ENCODE data around the gene OLA1. TPM values are rescaled to one million over a fixed set of nuclear protein-coding genes. Genes with fewer than 3 reads are reported as not detected.

The OLA1 gene
- total RNA-seq, 4 donors from 2014 or later = 8.5 to 68.2 (median 43.2) TPM

DNA sequence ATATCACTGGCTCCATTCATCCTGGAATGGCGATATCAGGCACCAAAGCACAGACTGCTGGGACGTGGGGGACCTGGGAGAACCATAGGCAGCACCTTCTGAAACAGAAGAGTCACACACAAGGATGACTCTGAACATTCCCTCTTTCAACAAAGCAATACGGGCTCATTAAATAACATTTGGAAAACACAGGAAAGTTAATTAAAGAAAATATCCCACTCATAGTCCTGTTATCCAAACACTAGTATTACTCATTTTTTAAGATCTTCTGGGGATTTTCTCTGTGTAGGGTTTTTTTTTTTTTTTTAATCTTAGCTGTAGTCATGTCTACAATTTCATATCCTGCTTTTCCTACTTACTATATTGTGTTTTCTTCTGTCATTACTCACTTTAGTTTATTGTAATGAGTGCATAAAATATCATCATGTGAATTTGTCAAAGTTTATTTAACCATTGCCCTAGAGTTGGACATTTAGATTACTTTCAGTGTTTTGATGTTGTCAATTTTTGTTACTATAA is 213.2 kb downstream of the OLA1 start:
- no peaks in the 10 kb centered on the region for H3K36me3 ChIP-seq
- no peak overlapping the region for H3K4me3 ChIP-seq
- peaks cover 0 to 3% of the 10 kb centered on the region in 2 donors for H3K4me1 ChIP-seq
- intact Hi-C loops (cut with DNase I; ENCODE audit: low total_unique reads) = no loop called here
- no peak overlapping the region for H3K27ac ChIP-seq
- no peaks in the 10 kb centered on the region for H3K9me3 ChIP-seq
- no peaks in the 10 kb centered on the region for H3K27me3 ChIP-seq
- no peak for TF ChIP-seq POLR2A (IDR thresholded peaks at IDR 0.05)
- TF ChIP-seq, protein P1, sequence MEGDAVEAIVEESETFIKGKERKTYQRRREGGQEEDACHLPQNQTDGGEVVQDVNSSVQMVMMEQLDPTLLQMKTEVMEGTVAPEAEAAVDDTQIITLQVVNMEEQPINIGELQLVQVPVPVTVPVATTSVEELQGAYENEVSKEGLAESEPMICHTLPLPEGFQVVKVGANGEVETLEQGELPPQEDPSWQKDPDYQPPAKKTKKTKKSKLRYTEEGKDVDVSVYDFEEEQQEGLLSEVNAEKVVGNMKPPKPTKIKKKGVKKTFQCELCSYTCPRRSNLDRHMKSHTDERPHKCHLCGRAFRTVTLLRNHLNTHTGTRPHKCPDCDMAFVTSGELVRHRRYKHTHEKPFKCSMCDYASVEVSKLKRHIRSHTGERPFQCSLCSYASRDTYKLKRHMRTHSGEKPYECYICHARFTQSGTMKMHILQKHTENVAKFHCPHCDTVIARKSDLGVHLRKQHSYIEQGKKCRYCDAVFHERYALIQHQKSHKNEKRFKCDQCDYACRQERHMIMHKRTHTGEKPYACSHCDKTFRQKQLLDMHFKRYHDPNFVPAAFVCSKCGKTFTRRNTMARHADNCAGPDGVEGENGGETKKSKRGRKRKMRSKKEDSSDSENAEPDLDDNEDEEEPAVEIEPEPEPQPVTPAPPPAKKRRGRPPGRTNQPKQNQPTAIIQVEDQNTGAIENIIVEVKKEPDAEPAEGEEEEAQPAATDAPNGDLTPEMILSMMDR (IDR thresholded peaks at IDR 0.05) = no peak
- DNase-seq = no peak

DNA sequence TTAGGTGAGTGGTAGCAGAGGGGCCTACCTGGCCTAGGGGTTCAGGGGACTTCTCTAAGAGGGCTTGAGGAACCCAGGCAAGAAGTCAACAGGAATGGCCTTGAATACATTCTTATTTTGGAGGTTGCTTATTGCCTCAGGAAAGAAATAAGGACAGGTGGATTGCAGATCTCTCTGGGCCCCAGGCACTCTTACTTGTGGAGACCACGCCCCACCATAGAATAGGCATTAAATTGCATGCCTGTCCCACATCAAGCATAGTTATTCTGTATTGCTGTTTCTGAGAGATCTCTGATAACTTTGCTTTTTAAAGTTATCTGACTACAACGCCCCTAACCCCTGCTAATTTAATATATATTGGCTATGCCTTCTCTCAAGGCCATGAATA is 215.2 kb downstream of the OLA1 start:
- Histone ChIP-seq H3K36me3 (no peaks in the 10 kb centered on the region), H3K9me3 (no peaks in the 10 kb centered on the region), H3K4me3 (no peak overlapping the region), H3K27ac (no peak overlapping the region), H3K27me3 (no peaks in the 10 kb centered on the region), H3K4me1 (no peaks in the 10 kb centered on the region)
- no peak for DNase-seq
- intact Hi-C loops (cut with DNase I; ENCODE audit: low total_unique reads) = no loop called here
- TF ChIP-seq POLR2A (IDR thresholded peaks at IDR 0.05) = no peak
- TF ChIP-seq, protein P1 (IDR thresholded peaks at IDR 0.05) = no peak

DNA sequence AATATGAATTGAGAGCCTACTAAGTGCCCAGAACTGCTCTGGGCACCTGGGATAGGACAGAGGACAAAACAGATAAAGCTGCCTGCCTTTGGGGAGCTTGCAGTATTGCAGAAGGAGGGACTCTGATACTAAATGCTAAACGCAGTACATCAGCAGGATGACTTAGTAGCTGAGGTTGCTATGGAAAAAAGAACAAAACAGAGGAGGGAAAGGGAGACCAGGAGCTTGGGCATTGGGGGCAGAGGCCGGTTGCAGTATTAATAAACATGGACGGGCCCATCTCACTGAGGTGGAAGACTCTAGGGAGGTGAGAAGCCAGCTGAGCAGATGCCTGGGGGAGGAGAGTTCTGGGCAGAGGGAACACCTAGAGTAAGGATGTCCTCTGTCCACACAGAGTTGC is 217.1 kb downstream of the OLA1 start:
- DNase-seq = no peak
- H3K9me3 ChIP-seq = no peaks in the 10 kb centered on the region
- TF ChIP-seq POLR2A (IDR thresholded peaks at IDR 0.05) = no peak
- TF ChIP-seq, protein P1 (IDR thresholded peaks at IDR 0.05) = no peak
- intact Hi-C loops (cut with DNase I; ENCODE audit: low total_unique reads) = no loop called here
- H3K27me3 ChIP-seq = no peaks in the 10 kb centered on the region
- H3K4me1 ChIP-seq = no peaks in the 10 kb centered on the region
- H3K27ac ChIP-seq = peak overlapping the region in 1 of 2 donors; percentile 15
- H3K4me3 ChIP-seq = no peak overlapping the region
- H3K36me3 ChIP-seq = no peaks in the 10 kb centered on the region

DNA sequence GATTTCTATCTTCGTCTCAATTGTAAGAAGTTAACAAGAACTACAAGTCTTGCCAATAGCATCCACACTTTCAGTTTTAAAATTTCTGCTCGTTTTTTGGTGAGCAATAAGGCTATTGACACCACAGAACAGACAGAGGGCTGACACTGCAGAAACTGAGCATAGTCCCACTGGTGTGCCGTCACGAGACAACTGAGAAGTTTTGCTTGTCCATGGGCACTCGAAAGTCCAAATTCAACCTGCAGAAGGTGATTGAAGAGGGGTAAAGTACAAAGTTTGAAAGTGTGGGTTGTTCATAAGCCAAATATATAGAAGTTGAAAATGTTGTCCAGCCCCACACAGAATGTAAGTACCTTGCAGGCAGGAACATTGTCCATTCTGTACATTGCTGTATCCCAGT is 219.4 kb downstream of the OLA1 start:
- no peak for DNase-seq
- Histone ChIP-seq H3K4me1 (no peaks in the 10 kb centered on the region), H3K27ac (peak overlapping the region in 1 of 2 donors; percentile 82), H3K4me3 (no peak overlapping the region), H3K27me3 (no peaks in the 10 kb centered on the region), H3K9me3 (no peaks in the 10 kb centered on the region), H3K36me3 (no peaks in the 10 kb centered on the region)
- intact Hi-C loops (cut with DNase I; ENCODE audit: low total_unique reads) = loop anchor here (10.0 kb wide), 1 partner anchor 64 kb away; the partner anchor contains the start of gene SP3
- TF ChIP-seq, protein P1 (IDR thresholded peaks at IDR 0.05) = no peak
- TF ChIP-seq POLR2A (IDR thresholded peaks at IDR 0.05) = no peak

DNA sequence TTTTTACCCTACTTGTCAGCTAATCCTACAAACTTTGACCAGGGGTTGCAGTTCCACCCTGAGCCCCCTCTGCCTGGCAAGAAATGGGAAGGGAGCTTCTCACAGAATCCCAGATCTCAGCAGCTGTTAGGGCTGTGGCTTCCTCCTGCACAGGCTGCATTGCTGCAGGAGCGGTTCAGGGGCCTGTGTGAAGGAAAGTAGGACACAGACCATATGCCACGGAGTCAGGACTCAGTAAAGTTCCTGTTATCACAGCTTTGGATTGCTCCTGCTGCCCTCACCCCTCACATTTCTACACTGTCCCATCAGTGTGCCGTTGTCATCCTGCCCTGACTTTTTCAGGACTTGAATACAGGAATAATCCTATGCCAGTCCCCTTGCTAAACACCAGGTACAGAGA is 220.4 kb downstream of the OLA1 start:
- no peaks in the 10 kb centered on the region for H3K9me3 ChIP-seq
- peak overlapping the region; percentile 66 to 82 for H3K27ac ChIP-seq
- no peak for DNase-seq
- H3K4me3 ChIP-seq = no peak overlapping the region
- intact Hi-C loops (cut with DNase I; ENCODE audit: low total_unique reads) = loop anchor here (10.0 kb wide), 1 partner anchor 63 kb away; the partner anchor contains the start of gene SP3
- no peaks in the 10 kb centered on the region for H3K27me3 ChIP-seq
- peaks cover 4 to 6% of the 10 kb centered on the region in 2 donors for H3K4me1 ChIP-seq
- TF ChIP-seq, protein P1 (IDR thresholded peaks at IDR 0.05) = no peak
- TF ChIP-seq POLR2A (IDR thresholded peaks at IDR 0.05) = no peak
- no peaks in the 10 kb centered on the region for H3K36me3 ChIP-seq

Data from uterus (tissue), 4 donors.